Right cardiac atrium (tissue), 5 donors: ENCODE results near the gene SLC10A4. TPM values are rescaled to one million over a fixed set of nuclear protein-coding genes. Genes with fewer than 3 reads are reported as not detected.

Experiments
- ATAC-seq, 2 donors: fragments of 200-7000 bp; cut with Tn5 transposase; one replicate each; pipeline versions ENCODE4 v1.8.0 to v1.9.1; 2020; ENCODE audit warnings: moderate library complexity in 2 of 2, mild to moderate bottlenecking in 1 of 2
- DNase-seq, 3 donors: peaks; one replicate each; pipeline ENCODE4 v3.0.0-alpha.2; 2020
- H3K27ac ChIP-seq: one replicate; pipeline ENCODE4 v1.5.1; 2013; ENCODE audit warnings: mild to moderate bottlenecking, low read length, control low read depth, moderate library complexity
- H3K27me3 ChIP-seq: one replicate; pipeline ENCODE4 v1.6.1; 2013; ENCODE audit not compliant: control insufficient read depth, insufficient read depth
- H3K4me1 ChIP-seq: one replicate; pipeline ENCODE4 v1.6.1; 2013; ENCODE audit warnings: low read length; ENCODE audit not compliant: control insufficient read depth, insufficient read depth
- H3K4me3 ChIP-seq: one replicate; pipeline ENCODE4 v1.5.1; 2013; ENCODE audit warnings: low read length, control low read depth
- H3K9me3 ChIP-seq: one replicate; pipeline ENCODE4 v1.6.1; 2013; ENCODE audit warnings: low read length; ENCODE audit not compliant: control insufficient read depth
- WGBS: extraction: QIAGEN DNeasy Blood & Tissue Kit; methylation state at CpG from one replicate; pipeline ENCODE4 v1.1.7; 2013; 5-methylcytosine and 5-hydroxymethylcytosine counted together
- intact Hi-C, 4 donors: fragments of 100-400 bp; cut with DNase I; formaldehyde crosslinking; loops; one replicate each; pipeline versions ENCODE4 v1.11.0 to v1.14.0; 2022 to 2023
- polyA plus RNA-seq: library from polyadenylated mRNA; stranded (reverse); fragments of 200-250 nt; gene quantifications from one replicate; pipeline ENCODE4 v1.2.3, GENCODE V29; 2013
- total RNA-seq, 4 donors: library from RNA; stranded (reverse); fragmentation: NEBNext Ultra II Directional; extraction: Animal tissue kit (Norgen Biotek cat#: 25700); gene quantifications; one replicate each; pipeline ENCODE4 v1.2.1, GENCODE V29; 2021
- donor health status: healthy with polysubstance abuse.
- donor health status: DM: no; HTN: yes; CAD: no.
- donor health status: DM: no; HTN: no; CAD: no.
- donor health status: DM: no; HTN: yes; CAD: no; lungs with severe emphysema.
- donor health status: DM: yes; HTN: yes; CAD: no.

Gene SLC10A4
- total and polyA plus RNA-seq, 5 donors: 0.09 to 0.25 TPM; not detected in 3

DNA sequence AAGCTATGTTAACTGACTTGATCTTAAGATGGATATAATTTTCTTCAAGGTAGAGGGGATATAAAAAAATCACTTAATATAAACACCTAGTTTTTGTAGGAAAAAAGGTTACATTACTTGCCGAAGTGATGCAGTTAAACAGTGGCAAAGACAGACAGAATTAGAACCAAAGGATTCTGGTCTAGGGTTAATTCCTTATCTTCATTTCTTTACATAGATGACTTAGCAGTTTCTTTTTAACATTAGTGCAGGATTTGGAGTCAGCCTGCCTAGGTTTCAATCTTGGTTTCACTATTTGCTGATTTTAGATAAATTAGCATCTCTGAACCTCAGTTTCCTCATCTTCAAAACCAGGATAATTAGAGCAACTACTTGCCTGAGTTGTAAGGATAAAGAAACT, 21.2 kb downstream of the SLC10A4 start:
- intact Hi-C loops: no loop called here
- Histone ChIP-seq H3K4me1 (no peaks in the 10 kb centered on the region), H3K27me3 (no peaks in the 10 kb centered on the region), H3K27ac (no peak overlapping the region), H3K4me3 (no peak overlapping the region), H3K9me3 (no peaks in the 10 kb centered on the region)
- no peak for ATAC-seq
- DNase-seq: no peak
- WGBS: 70% methylated on average over 1 of the region's 1 CpG

DNA sequence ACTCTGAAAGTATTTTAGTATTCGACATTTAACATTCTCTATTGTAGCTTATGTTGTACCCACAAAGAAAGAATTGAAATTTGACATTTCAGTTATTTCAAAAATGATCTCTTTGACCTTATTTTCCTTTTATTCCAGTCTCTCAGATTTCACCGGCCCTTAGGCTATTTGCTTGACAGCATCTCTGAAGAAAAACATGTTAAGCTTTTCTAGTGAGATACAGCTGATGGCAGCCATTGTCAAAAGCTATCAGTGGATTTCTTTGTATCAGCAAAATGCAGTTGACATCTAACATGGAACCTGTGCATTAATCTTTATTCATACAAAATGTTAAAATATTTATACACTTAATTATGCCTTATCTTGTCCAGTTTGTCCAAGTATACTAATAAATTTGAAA, 23.6 kb downstream of the SLC10A4 start:
- ATAC-seq: no peak
- WGBS: 90% methylated on average over 2 of the region's 2 CpGs
- intact Hi-C loops: no loop called here
- no peak overlapping the region for H3K4me3 ChIP-seq
- no peak for DNase-seq
- H3K9me3 ChIP-seq: no peaks in the 10 kb centered on the region
- H3K4me1 ChIP-seq: no peaks in the 10 kb centered on the region
- no peak overlapping the region for H3K27ac ChIP-seq
- no peaks in the 10 kb centered on the region for H3K27me3 ChIP-seq

- no peaks in the 10 kb centered on the region for H3K9me3 ChIP-seq
- intact Hi-C loops: no loop called here
These were observed 26.4 kb downstream of the SLC10A4 start for GRCh38 chr4:48509543-48509942.

DNA sequence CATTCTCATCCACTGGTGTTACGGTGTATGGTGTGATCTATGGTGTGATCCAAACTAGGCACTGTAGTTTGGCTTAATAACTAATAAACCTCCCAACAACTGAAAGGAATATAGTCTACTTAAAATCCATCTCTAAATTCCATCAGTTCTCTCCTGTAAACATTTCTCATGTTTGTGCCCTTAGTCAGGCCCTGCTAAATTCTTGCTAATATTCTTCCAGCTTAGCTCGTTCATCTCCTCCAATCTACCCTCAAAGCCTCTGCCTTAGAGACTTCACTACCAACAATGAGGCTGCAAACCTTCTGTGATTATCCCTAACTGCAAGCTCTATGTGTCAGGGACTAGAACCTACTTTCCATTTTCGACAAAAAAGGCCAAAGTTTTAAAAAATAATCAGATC, 35.0 kb downstream of the SLC10A4 start:
- DNase-seq: no peak
- Histone ChIP-seq H3K27ac (no peak overlapping the region), H3K9me3 (no peaks in the 10 kb centered on the region), H3K4me1 (no peaks in the 10 kb centered on the region), H3K27me3 (no peaks in the 10 kb centered on the region), H3K4me3 (no peak overlapping the region)
- 95% methylated on average over 3 of the region's 3 CpGs for WGBS
- intact Hi-C loops: no loop called here
- no peak for ATAC-seq

More at GRCh38 chr4:48509543-48509942, 26.4 kb downstream of the SLC10A4 start:
- H3K27ac ChIP-seq: no peak overlapping the region
- no peaks in the 10 kb centered on the region for H3K27me3 ChIP-seq
- DNase-seq (no peak), ATAC-seq (no peak)
- H3K4me3 ChIP-seq: no peak overlapping the region
- no peaks in the 10 kb centered on the region for H3K4me1 ChIP-seq

- no peaks in the 10 kb centered on the region for H3K4me1 ChIP-seq
- no peaks in the 10 kb centered on the region for H3K9me3 ChIP-seq
- H3K4me3 ChIP-seq: no peak overlapping the region
- no peaks in the 10 kb centered on the region for H3K27me3 ChIP-seq
- DNase-seq: no peak
- H3K27ac ChIP-seq: no peak overlapping the region
- WGBS: 64% methylated on average over 1 of the region's 1 CpG
- intact Hi-C loops: no loop called here
- ATAC-seq: no peak
These were observed 43.3 kb downstream of the SLC10A4 start for GRCh38 chr4:48526406-48526805.

GRCh38 chr4:48538358-48538757, 55.2 kb downstream of the SLC10A4 start:
- intact Hi-C loops: no loop called here
- no peak for ATAC-seq

More at GRCh38 chr4:48538358-48538757, 55.2 kb downstream of the SLC10A4 start:
- Histone ChIP-seq H3K4me1 (no peaks in the 10 kb centered on the region), H3K27me3 (no peaks in the 10 kb centered on the region), H3K4me3 (no peak overlapping the region), H3K27ac (no peak overlapping the region), H3K9me3 (no peaks in the 10 kb centered on the region)
- DNase-seq: no peak

Other genes starting within 250 kb of the SLC10A4 start
- 1 to 10 TPM; 1.5 to 3.7 (median 2.0) TPM for gene TEC, start 213.5 kb upstream of the SLC10A4 start, total RNA-seq
- 0.84 TPM for gene TEC, start 213.5 kb upstream of the SLC10A4 start, polyA plus RNA-seq
- gene SLAIN2, start 141.8 kb upstream of the SLC10A4 start, total RNA-seq: 100 to 1,000 TPM; 119 to 123 (median 120) TPM
- gene SLAIN2, start 141.8 kb upstream of the SLC10A4 start, polyA plus RNA-seq: 46.1 TPM
- not detected for gene ZAR1, start 6.9 kb downstream of the SLC10A4 start, total RNA-seq
- not detected for gene ZAR1, start 6.9 kb downstream of the SLC10A4 start, polyA plus RNA-seq